ENCODE data around the gene RIN3. TPM values are rescaled to one million over a fixed set of nuclear protein-coding genes. Genes with fewer than 3 reads are reported as not detected.

RIN3 gene
- total and polyA plus RNA-seq, 2 donors (not counting 3 experiments of a cell fraction or from before 2014, with no cell fraction given), result 5.1 to 20.8 TPM

GRCh38 chr14:92490239-92490959 lies 23.2 kb upstream of the RIN3 start:
- Histone ChIP-seq H3K4me1 (ENCODE audit: control insufficient read depth, extremely low read depth, insufficient read depth, low read length) (no peaks in the 10 kb centered on the region), H3K36me3 (ENCODE audit: control insufficient read depth in 2 of 2, extremely low read depth in 1 of 2, insufficient read depth in 2 of 2, low read length in 2 of 2) (no peaks in the 10 kb centered on the region), H3K9me3 (replicated peaks; ENCODE audit: control insufficient read depth, insufficient read depth, low read length) (no peaks in the 10 kb centered on the region), H3K4me3 (replicated peaks in 1 of 3; ENCODE audit: insufficient read depth in 1 of 3, low read depth in 1 of 3, low read length in 3 of 3) (no peak overlapping the region), H3K4me2 (ENCODE audit: insufficient read depth, low read length) (no peak overlapping the region), H4K20me1 (replicated peaks; ENCODE audit: control insufficient read depth, extremely low read depth, insufficient read depth, low read length) (no peaks in the 10 kb centered on the region), H3K9ac (replicated peaks; ENCODE audit: extremely low read depth, insufficient read depth, low read length) (no peak overlapping the region), H2AFZ (ENCODE audit: low read depth, low read length) (no peak overlapping the region), H3K9me1 (replicated peaks; ENCODE audit: control insufficient read depth, extremely low read depth, insufficient read depth, low read length) (no peaks in the 10 kb centered on the region), H3K27me3 (ENCODE audit: control insufficient read depth in 2 of 2, insufficient read depth in 2 of 2, low read length in 2 of 2) (peaks cover 0 to 3% of the 10 kb centered on the region in 2 experiments), H3K79me2 (ENCODE audit: control insufficient read depth, insufficient read depth, low read length) (no peaks in the 10 kb centered on the region), H3K27ac (ENCODE audit: insufficient read depth, low read depth, low read length) (no peak overlapping the region)
- ChIA-PET POLR2A (no interaction called here), CTCF (interaction anchor here (1.2 to 1.6 kb wide), 3 partner anchors 9 to 54 kb away, joined by 3 to 6 read pairs (median 3); no protein-coding TSS in a partner anchor)
- DNase-seq (ENCODE audit: low read depth, low spot score) (no peak), FAIRE-seq (no peak)
- dilution Hi-C loops (cut with MboI; ENCODE audit: extremely low pct_ligation_motif_present, low sequenced_read_pairs) (no loop called here), intact Hi-C loops (cut with micrococcal nuclease) (no loop called here)
- BruUV-seq (replicated peaks), result no TSS peak
- TF ChIP-seq POLR2A (IDR thresholded peaks at IDR 0.05; ENCODE audit: low read depth, low read length), result no peak
- no peak for TF ChIP-seq FOS (IDR thresholded peaks at IDR 0.05; ENCODE audit: borderline replicate concordance, insufficient read depth, low read length)
- no peak for TF ChIP-seq GATA2 (IDR thresholded peaks at IDR 0.05; ENCODE audit: insufficient read depth, insufficient read length, low read depth, low read length)
- TF ChIP-seq CTCF (IDR thresholded peaks at IDR 0.05; ENCODE audit: extremely low read depth in 1 of 2, insufficient read depth in 1 of 2, low read depth in 1 of 2, low read length in 2 of 2), result no peak
- TF ChIP-seq EZH2 (IDR thresholded peaks at IDR 0.05; ENCODE audit: borderline replicate concordance, low read depth, low read length, severe bottlenecking), result no peak
- TF ChIP-seq POLR2AphosphoS5 (IDR thresholded peaks at IDR 0.05; ENCODE audit: insufficient read depth, low read depth, low read length), result no peak
- TF ChIP-seq MYC (IDR thresholded peaks at IDR 0.05; ENCODE audit: low read depth, low read length), result no peak
- no peak for TF ChIP-seq MAX (IDR thresholded peaks at IDR 0.05; ENCODE audit: insufficient read depth, insufficient read length)
- no peak for TF ChIP-seq JUN (IDR thresholded peaks at IDR 0.05; ENCODE audit: borderline replicate concordance, insufficient read depth, insufficient read length, low read depth)
